Stimulated activated CD8-positive, alpha-beta memory T cell treated with anti-CD3 and anti-CD28 coated beads, Interleukin-4, amount 100 ng/mL, for 4 hours (primary cell): ENCODE data around the gene ENHO.

Experiments used
- DNase-seq, 2 donors: peaks; one replicate each; pipeline ENCODE4 v3.0.0-alpha.2; 2020; ENCODE audit warnings: low read depth in 2 of 2, low spot score in 1 of 2

ENHO gene

GRCh38 chr9:34508463-34508862 lies 14.3 kb downstream of the ENHO start:
- DNase-seq = no peak

GRCh38 chr9:34507966-34508365 lies 14.8 kb downstream of the ENHO start:
- no peak for DNase-seq

- DNase-seq = no peak
Measured at GRCh38 chr9:34507556-34507955, 15.2 kb downstream of the ENHO start.

GRCh38 chr9:34506623-34507022 lies 16.2 kb downstream of the ENHO start:
- DNase-seq = no peak

- DNase-seq = no peak
Measured at GRCh38 chr9:34505370-34506120, 17.2 kb downstream of the ENHO start.

GRCh38 chr9:34503406-34503805 lies 19.4 kb downstream of the ENHO start:
- no peak for DNase-seq

GRCh38 chr9:34502891-34503290 lies 19.9 kb downstream of the ENHO start:
- no peak for DNase-seq

GRCh38 chr9:34502471-34502870 lies 20.3 kb downstream of the ENHO start:
- no peak for DNase-seq

- no peak for DNase-seq
Measured at GRCh38 chr9:34501889-34502425, 20.8 kb downstream of the ENHO start.

GRCh38 chr9:34501372-34501771 lies 21.4 kb downstream of the ENHO start:
- no peak for DNase-seq

- DNase-seq = peak; percentile 42 to 79
Measured at GRCh38 chr9:34500623-34501267, 22.0 kb downstream of the ENHO start.

GRCh38 chr9:34499076-34499475 lies 23.7 kb downstream of the ENHO start:
- no peak for DNase-seq

GRCh38 chr9:34498553-34498952 lies 24.2 kb downstream of the ENHO start:
- DNase-seq = no peak

GRCh38 chr9:34496149-34496712 lies 26.6 kb downstream of the ENHO start:
- no peak for DNase-seq

GRCh38 chr9:34493972-34494535 lies 28.7 kb downstream of the ENHO start:
- no peak for DNase-seq

- no peak for DNase-seq
Measured at GRCh38 chr9:34492051-34492450, 30.7 kb downstream of the ENHO start.

GRCh38 chr9:34491596-34491995 lies 31.2 kb downstream of the ENHO start:
- no peak for DNase-seq

GRCh38 chr9:34490760-34491159 lies 32.0 kb downstream of the ENHO start:
- no peak for DNase-seq

GRCh38 chr9:34490360-34490759 lies 32.4 kb downstream of the ENHO start:
- no peak for DNase-seq

- no peak for DNase-seq
Measured at GRCh38 chr9:34486572-34486971, 36.2 kb downstream of the ENHO start.

GRCh38 chr9:34485822-34486221 lies 37.0 kb downstream of the ENHO start:
- DNase-seq = no peak

- no peak for DNase-seq
Measured at GRCh38 chr9:34484678-34485077, 38.1 kb downstream of the ENHO start.
